HL-60 (cell line): ENCODE results near the gene EFTUD2.

ENCODE experiments used
- CTCF ChIP-seq: IDR thresholded peaks from one replicate; pipeline ENCODE4 v1.5.1; 2011; ENCODE audit warnings: low read length, control low read depth, inconsistent platforms; ENCODE audit not compliant: insufficient read depth
- GABPA ChIP-seq: IDR thresholded peaks from 2 replicates; pipeline ENCODE4 v1.6.1; 2012; ENCODE audit warnings: low read depth
- POLR2AphosphoS5 ChIP-seq: IDR thresholded peaks from 2 replicates; pipeline ENCODE4 v1.6.1; 2012; ENCODE audit warnings: low read depth
- REST ChIP-seq: IDR thresholded peaks from 2 replicates; pipeline ENCODE4 v1.6.1; 2012; ENCODE audit warnings: low read depth; ENCODE audit not compliant: insufficient replicate concordance
- SPI1 ChIP-seq: IDR thresholded peaks from 2 replicates; pipeline ENCODE4 v1.6.1; 2012; ENCODE audit warnings: low read depth, mild to moderate bottlenecking, borderline replicate concordance

GRCh38 chr17:44942456-44942855 lies 43.2 kb upstream of the EFTUD2 start:
- TF ChIP-seq POLR2AphosphoS5 (no peak), CTCF (no peak), REST (no peak), GABPA (no peak), SPI1 (no peak)
